ENCODE data around the gene TTYH2.

DNA sequence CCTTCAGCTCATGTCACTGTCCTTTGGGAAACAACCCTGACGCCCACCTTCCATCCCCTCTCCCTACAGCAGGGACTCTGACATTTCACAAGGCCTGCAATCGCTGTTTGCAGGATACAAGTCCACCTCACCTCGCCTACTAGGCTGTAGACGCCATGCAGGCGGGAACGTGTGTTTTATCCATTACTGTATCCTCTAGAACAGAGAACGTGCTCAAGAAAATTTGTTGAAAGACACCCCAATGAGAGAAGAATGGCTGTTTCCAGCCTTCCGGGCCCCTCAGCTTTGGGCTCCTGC is 1.5 kb upstream of the TTYH2 start:
- TF ChIP-seq POLR2A (IDR thresholded peaks at IDR 0.05) (no peak), POLR2AphosphoS5 (IDR thresholded peaks at IDR 0.05; ENCODE audit: insufficient read depth in 1 of 2, low read depth in 1 of 2) (no peak)
- TF ChIP-seq, protein P1, sequence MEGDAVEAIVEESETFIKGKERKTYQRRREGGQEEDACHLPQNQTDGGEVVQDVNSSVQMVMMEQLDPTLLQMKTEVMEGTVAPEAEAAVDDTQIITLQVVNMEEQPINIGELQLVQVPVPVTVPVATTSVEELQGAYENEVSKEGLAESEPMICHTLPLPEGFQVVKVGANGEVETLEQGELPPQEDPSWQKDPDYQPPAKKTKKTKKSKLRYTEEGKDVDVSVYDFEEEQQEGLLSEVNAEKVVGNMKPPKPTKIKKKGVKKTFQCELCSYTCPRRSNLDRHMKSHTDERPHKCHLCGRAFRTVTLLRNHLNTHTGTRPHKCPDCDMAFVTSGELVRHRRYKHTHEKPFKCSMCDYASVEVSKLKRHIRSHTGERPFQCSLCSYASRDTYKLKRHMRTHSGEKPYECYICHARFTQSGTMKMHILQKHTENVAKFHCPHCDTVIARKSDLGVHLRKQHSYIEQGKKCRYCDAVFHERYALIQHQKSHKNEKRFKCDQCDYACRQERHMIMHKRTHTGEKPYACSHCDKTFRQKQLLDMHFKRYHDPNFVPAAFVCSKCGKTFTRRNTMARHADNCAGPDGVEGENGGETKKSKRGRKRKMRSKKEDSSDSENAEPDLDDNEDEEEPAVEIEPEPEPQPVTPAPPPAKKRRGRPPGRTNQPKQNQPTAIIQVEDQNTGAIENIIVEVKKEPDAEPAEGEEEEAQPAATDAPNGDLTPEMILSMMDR (IDR thresholded peaks at IDR 0.05), result no peak

All from vagina (tissue), 2 donors.